ENCODE data around the gene GKN2. TPM values are rescaled to one million over a fixed set of nuclear protein-coding genes. Genes with fewer than 3 reads are reported as not detected.

GKN2 gene
- total RNA-seq, 1 donor from 2014 or later: not detected

GRCh38 chr2:68974251-68974650 lies 21.6 kb upstream of the GKN2 start, which contains the start of gene GKN1:
GKN1 (plus strand) TSS chr2:68974636; CDS start chr2:68974678, 42 bp downstream.
- no peak for TF ChIP-seq CTCF (IDR thresholded peaks at IDR 0.05; ENCODE audit: borderline replicate concordance)
- DNase-seq: no peak
- H3K27ac ChIP-seq (replicated peaks): no peak within 1 kb of the TSS
- intact Hi-C loops (cut with micrococcal nuclease): no loop called here
- H3K4me1 ChIP-seq: peaks cover 2% of the 10 kb centered on the region
- H3K27me3 ChIP-seq (ENCODE audit: low read depth): peaks cover 29% of the 10 kb centered on the region
- H3K36me3 ChIP-seq: no peaks in the 10 kb centered on the region
- no peaks in the 10 kb centered on the region for H3K9me3 ChIP-seq (replicated peaks)
- no peak within 1 kb of the TSS for H3K4me3 ChIP-seq

GRCh38 chr2:68971591-68972231 lies 19.0 kb upstream of the GKN2 start:
- H3K9me3 ChIP-seq (replicated peaks): no peaks in the 10 kb centered on the region
- peaks cover 2% of the 10 kb centered on the region for H3K4me1 ChIP-seq
- no peak for TF ChIP-seq CTCF (IDR thresholded peaks at IDR 0.05; ENCODE audit: borderline replicate concordance)
- no peak overlapping the region for H3K4me3 ChIP-seq
- intact Hi-C loops (cut with micrococcal nuclease): no loop called here
- H3K36me3 ChIP-seq: no peaks in the 10 kb centered on the region
- peaks cover 12% of the 10 kb centered on the region for H3K27me3 ChIP-seq (ENCODE audit: low read depth)
- H3K27ac ChIP-seq (replicated peaks): no peak overlapping the region
- DNase-seq: no peak

- intact Hi-C loops (cut with micrococcal nuclease): no loop called here
- Histone ChIP-seq H3K4me1 (peaks cover 2% of the 10 kb centered on the region), H3K27me3 (ENCODE audit: low read depth) (peaks cover 5% of the 10 kb centered on the region), H3K9me3 (replicated peaks) (no peaks in the 10 kb centered on the region), H3K27ac (replicated peaks) (no peak overlapping the region), H3K4me3 (no peak overlapping the region), H3K36me3 (no peaks in the 10 kb centered on the region)
- no peak for TF ChIP-seq CTCF (IDR thresholded peaks at IDR 0.05; ENCODE audit: borderline replicate concordance)
- no peak for DNase-seq
Observed at GRCh38 chr2:68970566-68971265, 18.0 kb upstream of the GKN2 start.

GRCh38 chr2:68969736-68970490 lies 17.2 kb upstream of the GKN2 start:
- Histone ChIP-seq H3K36me3 (no peaks in the 10 kb centered on the region), H3K4me1 (peaks cover 1% of the 10 kb centered on the region), H3K27me3 (ENCODE audit: low read depth) (no peaks in the 10 kb centered on the region), H3K4me3 (no peak overlapping the region), H3K9me3 (replicated peaks) (no peaks in the 10 kb centered on the region), H3K27ac (replicated peaks) (no peak overlapping the region)
- DNase-seq: no peak
- intact Hi-C loops (cut with micrococcal nuclease): no loop called here
- no peak for TF ChIP-seq CTCF (IDR thresholded peaks at IDR 0.05; ENCODE audit: borderline replicate concordance)

- Histone ChIP-seq H3K9me3 (replicated peaks) (no peaks in the 10 kb centered on the region), H3K27me3 (ENCODE audit: low read depth) (peaks cover 5% of the 10 kb centered on the region), H3K4me3 (no peak overlapping the region), H3K27ac (replicated peaks) (no peak overlapping the region), H3K4me1 (no peaks in the 10 kb centered on the region), H3K36me3 (no peaks in the 10 kb centered on the region)
- DNase-seq: no peak
- intact Hi-C loops (cut with micrococcal nuclease): no loop called here
- no peak for TF ChIP-seq CTCF (IDR thresholded peaks at IDR 0.05; ENCODE audit: borderline replicate concordance)
Observed at GRCh38 chr2:68968221-68968620, 15.5 kb upstream of the GKN2 start.

Measured in left ventricle myocardium inferior (tissue), 1 donor.